ENCODE data around the gene ST3GAL6. TPM values are rescaled to one million over a fixed set of nuclear protein-coding genes. Genes with fewer than 3 reads are reported as not detected.
A peak's percentile ranks its signal among the peaks of the same experiment; 100 is the strongest.

The ST3GAL6 gene
- total RNA-seq, 1 experiment from 2014 or later = 3.2 TPM

DNA sequence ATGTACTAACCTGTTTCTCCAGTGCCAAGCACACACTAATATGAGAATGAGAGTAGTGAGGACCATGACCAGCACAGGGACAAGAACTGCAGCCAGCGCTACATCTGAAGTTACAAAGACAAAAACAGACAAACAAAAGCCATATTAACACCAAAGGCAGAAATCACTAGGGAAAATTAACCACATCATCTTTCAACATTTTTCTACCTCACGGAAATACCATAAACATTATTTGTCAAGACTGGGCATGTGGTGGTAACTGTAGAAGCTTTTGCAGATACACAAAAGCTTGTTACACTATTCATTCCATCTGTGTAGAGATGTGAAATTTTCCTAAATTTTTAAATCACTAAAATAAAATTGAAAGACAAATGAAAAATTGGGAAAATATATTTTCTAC, 44.9 kb downstream of the ST3GAL6 start:
- BruUV-seq (replicated peaks) = no TSS peak
- H3K4me3 Mint-ChIP-seq (ENCODE audit: low read depth, unreplicated experiment) = no peak overlapping the region
- H3K27me3 Mint-ChIP-seq (ENCODE audit: unreplicated experiment) = no peaks in the 10 kb centered on the region
- CTCF ChIA-PET = no interaction called here
- intact Hi-C loops (cut with micrococcal nuclease; ENCODE audit: unreplicated experiment) = no loop called here
- no peak for DNase-seq
- peaks cover 10% of the 10 kb centered on the region for H3K4me1 Mint-ChIP-seq (ENCODE audit: low read depth, unreplicated experiment)
- H3K27ac Mint-ChIP-seq (ENCODE audit: unreplicated experiment) = no peak overlapping the region
- TF ChIP-seq, protein P1, sequence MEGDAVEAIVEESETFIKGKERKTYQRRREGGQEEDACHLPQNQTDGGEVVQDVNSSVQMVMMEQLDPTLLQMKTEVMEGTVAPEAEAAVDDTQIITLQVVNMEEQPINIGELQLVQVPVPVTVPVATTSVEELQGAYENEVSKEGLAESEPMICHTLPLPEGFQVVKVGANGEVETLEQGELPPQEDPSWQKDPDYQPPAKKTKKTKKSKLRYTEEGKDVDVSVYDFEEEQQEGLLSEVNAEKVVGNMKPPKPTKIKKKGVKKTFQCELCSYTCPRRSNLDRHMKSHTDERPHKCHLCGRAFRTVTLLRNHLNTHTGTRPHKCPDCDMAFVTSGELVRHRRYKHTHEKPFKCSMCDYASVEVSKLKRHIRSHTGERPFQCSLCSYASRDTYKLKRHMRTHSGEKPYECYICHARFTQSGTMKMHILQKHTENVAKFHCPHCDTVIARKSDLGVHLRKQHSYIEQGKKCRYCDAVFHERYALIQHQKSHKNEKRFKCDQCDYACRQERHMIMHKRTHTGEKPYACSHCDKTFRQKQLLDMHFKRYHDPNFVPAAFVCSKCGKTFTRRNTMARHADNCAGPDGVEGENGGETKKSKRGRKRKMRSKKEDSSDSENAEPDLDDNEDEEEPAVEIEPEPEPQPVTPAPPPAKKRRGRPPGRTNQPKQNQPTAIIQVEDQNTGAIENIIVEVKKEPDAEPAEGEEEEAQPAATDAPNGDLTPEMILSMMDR (IDR thresholded peaks at IDR 0.05; ENCODE audit: unreplicated experiment) = no peak
- H3K36me3 Mint-ChIP-seq (ENCODE audit: insufficient read depth, unreplicated experiment) = peaks cover 57% of the 10 kb centered on the region
- peaks cover 3% of the 10 kb centered on the region for H3K9me3 Mint-ChIP-seq (ENCODE audit: low read depth, unreplicated experiment)

DNA sequence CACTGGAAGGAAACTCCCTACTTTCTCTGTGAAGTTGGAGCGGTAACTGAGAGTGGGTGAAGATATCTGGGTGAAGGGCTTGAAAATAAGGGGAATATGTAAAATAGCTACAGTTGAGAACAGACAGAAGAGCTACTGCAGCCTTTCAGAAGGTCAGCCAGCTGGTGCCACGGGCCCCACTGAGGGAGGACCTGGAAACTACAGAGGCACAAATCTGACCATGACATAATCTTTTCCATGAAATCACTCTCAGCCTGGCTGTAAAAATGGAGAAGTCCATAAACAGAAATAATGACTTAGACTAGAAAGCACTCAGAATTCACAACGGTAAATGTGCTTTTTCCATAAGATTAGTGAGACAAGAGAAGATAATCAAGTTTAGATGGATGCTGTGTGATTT, 46.4 kb downstream of the ST3GAL6 start:
- BruUV-seq (replicated peaks) = no TSS peak

DNA sequence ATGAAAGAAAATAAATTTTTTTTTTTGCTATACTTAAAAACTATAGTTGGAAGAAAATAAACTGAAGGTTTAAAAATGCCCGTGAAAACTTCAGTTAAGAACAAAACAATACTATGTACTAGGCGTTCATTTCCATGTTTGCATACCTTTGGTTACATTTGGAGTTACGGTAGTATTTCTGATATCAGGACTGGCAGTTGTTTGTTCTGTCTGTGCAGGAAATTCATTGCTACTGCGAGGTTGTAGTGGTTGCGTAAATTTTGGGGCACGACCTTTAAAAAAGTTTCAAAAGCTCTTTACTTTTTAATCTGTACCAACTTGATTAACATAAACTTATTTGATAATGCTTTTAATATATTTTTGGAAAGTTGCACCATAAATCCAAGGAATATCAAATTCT, 47.9 kb downstream of the ST3GAL6 start:
- intact Hi-C loops (cut with micrococcal nuclease; ENCODE audit: unreplicated experiment) = no loop called here
- CTCF ChIA-PET = no interaction called here
- TF ChIP-seq, protein P1 (IDR thresholded peaks at IDR 0.05; ENCODE audit: unreplicated experiment) = no peak

More for the DNA sequence above, 46.4 kb downstream of the ST3GAL6 start:
- no peak overlapping the region for H3K4me3 Mint-ChIP-seq (ENCODE audit: low read depth, unreplicated experiment)
- H3K36me3 Mint-ChIP-seq (ENCODE audit: insufficient read depth, unreplicated experiment) = peaks cover 43% of the 10 kb centered on the region
- no peaks in the 10 kb centered on the region for H3K27me3 Mint-ChIP-seq (ENCODE audit: unreplicated experiment)
- DNase-seq = no peak
- peaks cover under 1% of the 10 kb centered on the region for H3K9me3 Mint-ChIP-seq (ENCODE audit: low read depth, unreplicated experiment)
- H3K4me1 Mint-ChIP-seq (ENCODE audit: low read depth, unreplicated experiment) = peaks cover 12% of the 10 kb centered on the region
- CTCF ChIA-PET = no interaction called here
- TF ChIP-seq, protein P1 (IDR thresholded peaks at IDR 0.05; ENCODE audit: unreplicated experiment) = no peak
- intact Hi-C loops (cut with micrococcal nuclease; ENCODE audit: unreplicated experiment) = no loop called here
- no peak overlapping the region for H3K27ac Mint-ChIP-seq (ENCODE audit: unreplicated experiment)

DNA sequence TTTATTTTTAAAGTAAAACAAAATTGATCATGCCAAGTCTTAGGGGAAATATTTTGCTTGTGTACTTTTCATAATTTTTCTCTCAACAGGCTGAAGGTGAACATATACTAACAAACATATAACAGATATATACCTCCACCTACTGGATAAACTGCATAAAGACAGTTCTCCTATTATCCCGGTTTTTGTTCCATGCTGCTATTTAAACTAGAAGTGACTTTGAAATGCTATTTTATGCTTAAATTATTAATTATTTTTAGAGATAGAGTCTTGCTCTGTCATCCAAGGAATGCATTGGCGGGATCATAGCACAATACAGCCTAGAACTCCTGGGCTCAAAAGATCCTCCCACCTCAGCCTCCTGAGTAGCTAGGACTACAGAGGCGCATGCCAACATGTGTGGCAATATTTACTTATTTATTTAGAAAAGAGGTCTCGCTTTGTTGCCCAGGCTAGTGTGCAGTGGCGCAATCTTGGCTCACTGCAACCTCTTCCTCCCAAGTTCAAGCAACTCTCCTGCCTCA, 49.8 kb downstream of the ST3GAL6 start:
- Mint-ChIP-seq H3K27me3 (ENCODE audit: unreplicated experiment) (no peaks in the 10 kb centered on the region), H3K27ac (ENCODE audit: unreplicated experiment) (no peak overlapping the region), H3K4me1 (ENCODE audit: low read depth, unreplicated experiment) (peaks cover 23% of the 10 kb centered on the region), H3K36me3 (ENCODE audit: insufficient read depth, unreplicated experiment) (peaks cover 54% of the 10 kb centered on the region), H3K9me3 (ENCODE audit: low read depth, unreplicated experiment) (no peaks in the 10 kb centered on the region), H3K4me3 (ENCODE audit: low read depth, unreplicated experiment) (no peak overlapping the region)
- CTCF ChIA-PET = interaction anchor here (0.6 to 1.2 kb wide), 3 partner anchors 156 to 212 kb away, joined by 3 to 8 read pairs (median 7); no protein-coding TSS in a partner anchor
- BruUV-seq (replicated peaks) = no TSS peak
- TF ChIP-seq, protein P1 (IDR thresholded peaks at IDR 0.05; ENCODE audit: unreplicated experiment) = no peak
- intact Hi-C loops (cut with micrococcal nuclease; ENCODE audit: unreplicated experiment) = loop anchor here (1.0 kb wide), 1 partner anchor 211 kb away; no protein-coding TSS in a partner anchor
- peak; percentile 11 for DNase-seq

More for the DNA sequence above, 47.9 kb downstream of the ST3GAL6 start:
- no peaks in the 10 kb centered on the region for H3K27me3 Mint-ChIP-seq (ENCODE audit: unreplicated experiment)
- peaks cover 45% of the 10 kb centered on the region for H3K36me3 Mint-ChIP-seq (ENCODE audit: insufficient read depth, unreplicated experiment)
- H3K4me1 Mint-ChIP-seq (ENCODE audit: low read depth, unreplicated experiment) = peaks cover 26% of the 10 kb centered on the region
- no peak for DNase-seq
- H3K9me3 Mint-ChIP-seq (ENCODE audit: low read depth, unreplicated experiment) = no peaks in the 10 kb centered on the region
- BruUV-seq (replicated peaks) = no TSS peak
- H3K27ac Mint-ChIP-seq (ENCODE audit: unreplicated experiment) = no peak overlapping the region
- no peak overlapping the region for H3K4me3 Mint-ChIP-seq (ENCODE audit: low read depth, unreplicated experiment)
